Measurements from ENCODE around the gene TAAR5. TPM values are rescaled to one million over a fixed set of nuclear protein-coding genes. Genes with fewer than 3 reads are reported as not detected.

The TAAR5 gene
- total and polyA plus RNA-seq, 2 of the 8 experiments (the other 6 are each of a cell fraction or from before 2014, with no cell fraction given), result not detected

DNA sequence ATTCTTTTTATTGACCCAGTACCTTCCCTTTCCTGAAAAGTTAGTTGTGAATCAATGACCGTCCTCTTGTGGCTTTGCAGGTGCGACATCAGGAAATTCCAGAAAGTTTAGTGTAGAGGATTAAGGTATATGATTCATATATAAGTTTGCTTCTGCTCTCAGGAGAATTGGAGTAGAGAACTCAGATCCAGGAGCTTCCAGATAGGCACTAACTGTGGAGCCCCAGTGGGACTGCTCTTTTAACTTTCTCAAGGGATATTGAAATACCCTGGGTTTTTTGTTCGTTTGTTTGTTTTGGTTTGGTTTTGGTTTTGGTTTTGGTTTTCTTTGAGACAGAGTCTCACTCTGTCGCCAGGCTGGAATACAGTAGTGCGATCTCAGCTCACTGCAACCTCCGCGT, 25.0 kb upstream of the TAAR5 start:
- H3K4me1 ChIP-seq (replicated peaks in 1 of 4; ENCODE audit: control insufficient read depth in 3 of 4, insufficient read depth in 4 of 4, low read length in 3 of 4), result no peaks in the 10 kb centered on the region
- TF ChIP-seq RXRA (IDR thresholded peaks at IDR 0.05; ENCODE audit: insufficient read depth, low read depth, low read length), result no peak
- no peak for TF ChIP-seq SIX5 (IDR thresholded peaks at IDR 0.05; ENCODE audit: low read depth, low read length)
- TF ChIP-seq, protein P1, sequence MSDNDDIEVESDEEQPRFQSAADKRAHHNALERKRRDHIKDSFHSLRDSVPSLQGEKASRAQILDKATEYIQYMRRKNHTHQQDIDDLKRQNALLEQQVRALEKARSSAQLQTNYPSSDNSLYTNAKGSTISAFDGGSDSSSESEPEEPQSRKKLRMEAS (IDR thresholded peaks at IDR 0.05), result no peak
- TF ChIP-seq CEBPB (IDR thresholded peaks at IDR 0.05; ENCODE audit: low read depth, low read length), result no peak
- no peak for TF ChIP-seq JUN (IDR thresholded peaks at IDR 0.05; ENCODE audit: low read depth, low read length)
- no peak for TF ChIP-seq FOSL1 (IDR thresholded peaks at IDR 0.05; ENCODE audit: insufficient read depth, low read depth, low read length)
- no peak for TF ChIP-seq RAD21 (IDR thresholded peaks at IDR 0.05 in 1 of 2, conservative IDR thresholded peaks at IDR 0.05 in 1 of 2; ENCODE audit: low read depth in 2 of 2, low read length in 2 of 2)
- TF ChIP-seq, protein P2, sequence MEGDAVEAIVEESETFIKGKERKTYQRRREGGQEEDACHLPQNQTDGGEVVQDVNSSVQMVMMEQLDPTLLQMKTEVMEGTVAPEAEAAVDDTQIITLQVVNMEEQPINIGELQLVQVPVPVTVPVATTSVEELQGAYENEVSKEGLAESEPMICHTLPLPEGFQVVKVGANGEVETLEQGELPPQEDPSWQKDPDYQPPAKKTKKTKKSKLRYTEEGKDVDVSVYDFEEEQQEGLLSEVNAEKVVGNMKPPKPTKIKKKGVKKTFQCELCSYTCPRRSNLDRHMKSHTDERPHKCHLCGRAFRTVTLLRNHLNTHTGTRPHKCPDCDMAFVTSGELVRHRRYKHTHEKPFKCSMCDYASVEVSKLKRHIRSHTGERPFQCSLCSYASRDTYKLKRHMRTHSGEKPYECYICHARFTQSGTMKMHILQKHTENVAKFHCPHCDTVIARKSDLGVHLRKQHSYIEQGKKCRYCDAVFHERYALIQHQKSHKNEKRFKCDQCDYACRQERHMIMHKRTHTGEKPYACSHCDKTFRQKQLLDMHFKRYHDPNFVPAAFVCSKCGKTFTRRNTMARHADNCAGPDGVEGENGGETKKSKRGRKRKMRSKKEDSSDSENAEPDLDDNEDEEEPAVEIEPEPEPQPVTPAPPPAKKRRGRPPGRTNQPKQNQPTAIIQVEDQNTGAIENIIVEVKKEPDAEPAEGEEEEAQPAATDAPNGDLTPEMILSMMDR (IDR thresholded peaks at IDR 0.05; ENCODE audit: control extremely low read depth in 1 of 3, insufficient read depth in 1 of 3, low read depth in 1 of 3, low read length in 3 of 3), result no peak
- TF ChIP-seq TEAD4 (IDR thresholded peaks at IDR 0.05; ENCODE audit: low read depth, low read length), result no peak
- TF ChIP-seq RNF2 (IDR thresholded peaks at IDR 0.05; ENCODE audit: borderline replicate concordance, low read depth, low read length, missing control alignments, poor library complexity, severe bottlenecking), result no peak
- TF ChIP-seq SIN3A (conservative IDR thresholded peaks at IDR 0.05 in 1 of 2, IDR thresholded peaks at IDR 0.05 in 1 of 2; ENCODE audit: low read depth in 1 of 2, low read length in 2 of 2), result no peak

More for the DNA sequence above, 25.0 kb upstream of the TAAR5 start:
- Histone ChIP-seq H3K4ac (replicated peaks; ENCODE audit: insufficient read length, low read depth, low read length) (no peak overlapping the region), H3K23ac (ENCODE audit: insufficient read length) (no peak overlapping the region), H3K4me2 (ENCODE audit: insufficient read depth in 1 of 2, low read depth in 2 of 2, low read length in 2 of 2) (no peak overlapping the region), H2AK5ac (ENCODE audit: low read depth, low read length) (no peak overlapping the region), H3K27me3 (replicated peaks in 1 of 4; ENCODE audit: control insufficient read depth in 3 of 4, extremely low read depth in 1 of 4, insufficient read depth in 3 of 4, low read length in 3 of 4) (no peaks in the 10 kb centered on the region), H4K20me1 (replicated peaks in 1 of 2; ENCODE audit: control insufficient read depth in 1 of 2, insufficient read depth in 2 of 2, low read length in 2 of 2) (no peaks in the 10 kb centered on the region), H3K9ac (replicated peaks in 1 of 4; ENCODE audit: extremely low read depth in 1 of 4, low read depth in 3 of 4, low read length in 3 of 4) (no peak overlapping the region; a peak in 1 of 7 replicates), H3K9me3 (ENCODE audit: insufficient read depth in 2 of 2, low read depth in 1 of 2, low read length in 1 of 2) (no peaks in the 10 kb centered on the region), H4K5ac (ENCODE audit: insufficient read length, low read depth, low read length) (no peak overlapping the region), H3K36me3 (ENCODE audit: control insufficient read depth in 2 of 4, insufficient read depth in 4 of 4, low read length in 3 of 4) (no peaks in the 10 kb centered on the region), H2BK15ac (ENCODE audit: low read length) (no peak overlapping the region), H2AFZ (ENCODE audit: low read length) (no peak overlapping the region), H3K14ac (ENCODE audit: insufficient read length) (no peak overlapping the region), H3K27ac (ENCODE audit: low read depth, low read length) (no peak overlapping the region), H3K56ac (replicated peaks; ENCODE audit: insufficient read length, low read depth, low read length) (no peak overlapping the region), H2BK20ac (ENCODE audit: low read length) (no peak overlapping the region), H3K79me2 (ENCODE audit: control insufficient read depth in 1 of 2, insufficient read depth in 2 of 2, low read length in 2 of 2) (no peaks in the 10 kb centered on the region), H3K18ac (ENCODE audit: extremely low read depth, low read length) (no peak overlapping the region), H2BK12ac (ENCODE audit: low read depth, low read length) (no peak overlapping the region), H3K4me3 (ENCODE audit: extremely low read depth in 1 of 4, insufficient read depth in 2 of 4, low read depth in 3 of 4, low read length in 4 of 4) (no peak overlapping the region), H2BK120ac (replicated peaks; ENCODE audit: low read depth, low read length) (no peak overlapping the region), H3K23me2 (ENCODE audit: low read depth, low read length) (no peaks in the 10 kb centered on the region), H4K91ac (replicated peaks; ENCODE audit: insufficient read length, low read length) (no peak overlapping the region), H2BK5ac (ENCODE audit: low read depth, low read length) (no peak overlapping the region), H3K79me1 (ENCODE audit: low read depth, low read length) (no peaks in the 10 kb centered on the region), H4K8ac (ENCODE audit: extremely low read depth, insufficient read depth, low read length) (no peak overlapping the region)
- ChIA-PET POLR2A (ENCODE audit: partially characterized antibody) (no interaction called here), CTCF (ENCODE audit: partially characterized antibody) (interaction anchor here (1.5 kb wide), 1 partner anchor 16 kb away, joined by 3 read pairs; no protein-coding TSS in a partner anchor)
- DNase-seq (ENCODE audit: low read depth in 1 of 2, low spot score in 2 of 2) (no peak), FAIRE-seq (no peak)
- 88% methylated on average over 7 of the region's 7 CpGs; no CpG with 5 or more reads in 1 of the 2 experiments for WGBS, 2 experiments (ENCODE audit: extremely low coverage in 1 of 2, insufficient coverage in 1 of 2, insufficient read length in 1 of 2, insufficient replicate concordance in 2 of 2, low coverage in 1 of 2, low lambda C conversion rate in 2 of 2, missing lambda C conversion rate in 1 of 2)
